K562 (cell line): ENCODE data around the gene DTNA. TPM values are rescaled to one million over a fixed set of nuclear protein-coding genes. Genes with fewer than 3 reads are reported as not detected.

Experiments used
- ATAC-seq: fragments of 200-7000 bp; cut with Tn5 transposase; 3 replicates; pipeline ENCODE4 v1.9.1; 2020; ENCODE audit warnings: moderate library complexity
- BruUV-seq: library from RNA; stranded (reverse); fragments of 400-500 nt; replicated peaks from 2 replicates; lab custom pipeline; 2021; lab: Mats Ljungman, UMichigan
- CTCF ChIA-PET: fragments of 300-600 bp; formaldehyde crosslinking; extraction: SDS; loops from one replicate; lab custom pipeline; 2021; ENCODE audit warnings: low intra/inter-chr PET ratio; lab: Yijun Ruan, JAX
- POLR2A ChIA-PET: fragments of 300-600, 350-650 bp; sonication (Branson Sonifier 250); formaldehyde crosslinking; extraction: SDS; loops from one replicate; lab custom pipeline; 2021; ENCODE audit warnings: antibody characterized with exemption, inconsistent platforms; lab: Yijun Ruan, JAX
- DNase-seq, 4 experiments: peaks; one replicate each; pipeline versions ENCODE4 v3.0.0 to v3.0.0-alpha.2; 2011 to 2018; ENCODE audit warnings: low spot score in 3 of 4, mixed read lengths in 3 of 4; ENCODE audit errors: extremely low read depth in 1 of 4
- FAIRE-seq: peaks from 2 replicates; lab custom pipeline; 2011; peaks lifted over from hg19 to GRCh38; lab: Jason Lieb, UNC
- H2AFZ ChIP-seq: 2 replicates; pipeline ENCODE4 v1.6.0; 2011; ENCODE audit warnings: low read depth, low read length, control low read depth, inconsistent platforms
- H3K27ac ChIP-seq: fragments of 200-600 bp; 3 replicates; pipeline ENCODE4 v1.8.0; 2011; ENCODE audit warnings: low read depth, mild to moderate bottlenecking, control low read depth, inconsistent platforms, low read length, moderate library complexity, mixed read lengths; ENCODE audit errors: extremely low read depth
- H3K27me3 ChIP-seq, 2 experiments: fragments of 300-600 bp in 1 of 2; 2 replicates in 1 of 2; 3 replicates in 1 of 2; pipeline versions ENCODE4 v1.6.0 to v1.8.0; 2011; ENCODE audit warnings: inconsistent platforms in 2 of 2, low read length in 2 of 2, mild to moderate bottlenecking in 1 of 2, mixed read lengths in 1 of 2, moderate library complexity in 1 of 2; ENCODE audit not compliant: control insufficient read depth in 2 of 2, insufficient read depth in 2 of 2
- H3K36me3 ChIP-seq: fragments of 300-600 bp; 3 replicates; pipeline ENCODE4 v1.8.0; 2011; ENCODE audit warnings: mild to moderate bottlenecking, low read length, inconsistent platforms; ENCODE audit not compliant: control insufficient read depth, insufficient read depth
- H3K4me1 ChIP-seq, 2 experiments: fragments of 200-600 bp in 1 of 2; replicated peaks in 1 of 2; 2 replicates in 1 of 2; 3 replicates in 1 of 2; pipeline versions ENCODE4 v1.5.1 to v1.8.0; 2011; ENCODE audit warnings: inconsistent platforms in 2 of 2, low read length in 2 of 2, mild to moderate bottlenecking in 1 of 2, mixed read lengths in 1 of 2, moderate library complexity in 1 of 2; ENCODE audit not compliant: control insufficient read depth in 2 of 2, insufficient read depth in 2 of 2
- H3K4me2 ChIP-seq: 2 replicates; pipeline ENCODE4 v1.6.1; 2011; ENCODE audit warnings: low read length, control low read depth, inconsistent platforms, mixed read lengths; ENCODE audit not compliant: insufficient read depth
- H3K4me3 ChIP-seq: fragments of 200-600 bp; sonication (generic), shearing (Covaris generic); 2 replicates; pipeline ENCODE4 v1.5.1; 2016; ENCODE audit warnings: control low read depth, inconsistent platforms
- H3K79me2 ChIP-seq: fragments of 200-600 bp; 3 replicates; pipeline ENCODE4 v1.8.0; 2011; ENCODE audit warnings: low read length, inconsistent platforms; ENCODE audit not compliant: control insufficient read depth, insufficient read depth
- H3K9ac ChIP-seq, 2 experiments: 2 replicates each; pipeline versions ENCODE4 v1.6.0 to v1.6.1; 2011; ENCODE audit warnings: low read depth in 2 of 2, low read length in 2 of 2, control low read depth in 1 of 2, inconsistent platforms in 1 of 2, mild to moderate bottlenecking in 1 of 2, mixed read lengths in 1 of 2; ENCODE audit not compliant: insufficient read depth in 1 of 2
- H3K9me1 ChIP-seq: one replicate; pipeline ENCODE4 v1.6.0; 2011; ENCODE audit warnings: inconsistent platforms, mild to moderate bottlenecking, low read length, moderate library complexity; ENCODE audit not compliant: control insufficient read depth, insufficient read depth
- H3K9me3 ChIP-seq: replicated peaks from 2 replicates; pipeline ENCODE4 v1.5.1; 2011; ENCODE audit warnings: low read depth, low read length, inconsistent platforms; ENCODE audit not compliant: control insufficient read depth, insufficient read depth
- H4K20me1 ChIP-seq: replicated peaks from 2 replicates; pipeline ENCODE4 v1.6.1; 2011; ENCODE audit warnings: low read length, inconsistent platforms, mixed read lengths; ENCODE audit not compliant: control insufficient read depth, insufficient read depth
- CBFB ChIP-seq: sonication (generic); formaldehyde crosslinking; IDR thresholded peaks from 2 replicates; pipeline ENCODE4 v1.4.0; 2020; ENCODE audit warnings: mild to moderate bottlenecking, missing genetic modification reagents
- CBX8 ChIP-seq: fragments of 200-600 bp; sonication (generic); IDR thresholded peaks from 2 replicates; pipeline ENCODE4 v1.6.1; 2012; ENCODE audit warnings: borderline replicate concordance, mixed run types, low read depth, mild to moderate bottlenecking, moderate library complexity, mixed read lengths, low read length, control low read depth, inconsistent platforms; ENCODE audit not compliant: poor library complexity, severe bottlenecking; ENCODE audit errors: extremely low read depth
- DACH1 ChIP-seq: fragments of 450-650 bp; IDR thresholded peaks from 2 replicates; pipeline ENCODE4 v1.6.1; 2018; ENCODE audit not compliant: partially characterized antibody
- E2F6 ChIP-seq, 2 experiments: IDR thresholded peaks; 2 replicates each; pipeline ENCODE4 v1.6.1; 2011; ENCODE audit warnings: borderline replicate concordance in 1 of 2, control low read depth in 1 of 2, low read depth in 1 of 2, low read length in 1 of 2, mild to moderate bottlenecking in 1 of 2, mixed read lengths in 1 of 2, moderate library complexity in 1 of 2; ENCODE audit not compliant: insufficient read depth in 1 of 2, insufficient read length in 1 of 2, poor library complexity in 1 of 2, severe bottlenecking in 1 of 2; ENCODE audit errors: extremely low read depth in 1 of 2
- EZH2 ChIP-seq: IDR thresholded peaks from 2 replicates; pipeline ENCODE4 v1.6.1; 2012; ENCODE audit warnings: low read depth, mild to moderate bottlenecking, inconsistent platforms, low read length, borderline replicate concordance
- LCOR ChIP-seq: sonication (generic); formaldehyde crosslinking; IDR thresholded peaks from 2 replicates; pipeline ENCODE4 v1.8.0; 2022; ENCODE audit warnings: mild to moderate bottlenecking, missing genetic modification reagents
- POLR3G ChIP-seq: IDR thresholded peaks from 2 replicates; pipeline ENCODE4 v1.6.1; 2011; ENCODE audit not compliant: insufficient read length, insufficient replicate concordance; ENCODE audit errors: extremely low read depth
- PREB ChIP-seq: sonication (generic); formaldehyde crosslinking; IDR thresholded peaks from 2 replicates; pipeline ENCODE4 v1.8.1; 2023; ENCODE audit warnings: mild to moderate bottlenecking, missing genetic modification reagents
- STAT5B ChIP-seq: fragments of 250-450 bp; sonication (Bioruptor Pico); IDR thresholded peaks from 2 replicates; pipeline ENCODE4 v1.8.0; 2021; ENCODE audit warnings: mild to moderate bottlenecking, inconsistent platforms
- STAT6 ChIP-seq: sonication (generic); formaldehyde crosslinking; IDR thresholded peaks from 2 replicates; pipeline ENCODE4 v1.8.1; 2023; ENCODE audit warnings: mild to moderate bottlenecking, missing genetic modification reagents
- TCF7L2 ChIP-seq: fragments of 150-350 bp; IDR thresholded peaks from 2 replicates; pipeline ENCODE4 v1.6.1; 2016; ENCODE audit warnings: low read depth, mild to moderate bottlenecking, low read length, moderate library complexity
- THRAP3 ChIP-seq: fragments of 450-650 bp; IDR thresholded peaks from 2 replicates; pipeline ENCODE4 v1.6.1; 2016; ENCODE audit warnings: mild to moderate bottlenecking, inconsistent platforms, borderline replicate concordance
- XRCC3 ChIP-seq: fragments of 450-650 bp; IDR thresholded peaks from 2 replicates; pipeline ENCODE4 v1.6.1; 2017; ENCODE audit warnings: mild to moderate bottlenecking, moderate library complexity
- ZBTB12 ChIP-seq: fragments of 250-450 bp; sonication (Bioruptor Pico); IDR thresholded peaks from 2 replicates; pipeline ENCODE4 v1.4.0; 2020
- ZNF143 ChIP-seq: sonication (generic); formaldehyde crosslinking; IDR thresholded peaks from 2 replicates; pipeline ENCODE4 v1.9.0; 2022; ENCODE audit warnings: mild to moderate bottlenecking, missing genetic modification reagents
- ZNF77 ChIP-seq: fragments of 250-450 bp; sonication (Bioruptor Pico); IDR thresholded peaks from 2 replicates; pipeline ENCODE4 v1.5.0; 2020
- WGBS: fragments of 100-300 bp; shearing (Covaris generic); methylation state at CpG from one replicate; pipeline ENCODE4 v1.1.6; 2016; ENCODE audit warnings: low coverage, mixed read lengths; ENCODE audit not compliant: insufficient coverage; ENCODE audit errors: missing lambda C conversion rate; 5-methylcytosine and 5-hydroxymethylcytosine counted together
- in situ Hi-C: fragments of 300-500 bp; cut with MboI; formaldehyde crosslinking; loops from 4 replicates; pipeline ENCODE4 v1.15.0; 2018; ENCODE audit warnings: inconsistent platforms, mixed read lengths
- intact Hi-C: fragments of 100-400 bp; cut with micrococcal nuclease; formaldehyde crosslinking; loops from 2 replicates; pipeline ENCODE4 v1.14.2; 2022
- polyA plus RNA-seq, 8 experiments: library from polyadenylated mRNA; depleted of rRNA in 4 of 8; stranded (reverse) in 5 of 8; unstranded in 3 of 8; fragments of >200 nt; fragmentation: Nextera tagmentation in 2 of 8; fragmentation: Illumina TruSeq in 1 of 8; extraction: Ambion mirVana in 2 of 8; extraction: Trizol in 1 of 8; gene quantifications; 2 replicates each; pipeline versions ENCODE4 v1.2.1 to v1.2.3, GENCODE V29; 2011 to 2014; ENCODE audit warnings: inconsistent platforms in 1 of 8, missing spikeins in 1 of 8
- total RNA-seq, 7 experiments: library from RNA; depleted of rRNA in 6 of 7; stranded (reverse); fragments of >200 nt in 6 of 7; fragmentation: Illumina TruSeq in 2 of 7; extraction: Trizol in 2 of 7; gene quantifications; 2 replicates each; pipeline versions ENCODE4 v1.2.1 to v1.2.3, GENCODE V29; 2011 to 2021; ENCODE audit warnings: low replicate concordance in 1 of 7

The DTNA gene
- total and polyA plus RNA-seq, 9 of the 15 experiments (the other 6 are each of a cell fraction or from before 2014, with no cell fraction given): 0.07 to 2.4 (median 0.22) TPM; not detected in 2

DNA sequence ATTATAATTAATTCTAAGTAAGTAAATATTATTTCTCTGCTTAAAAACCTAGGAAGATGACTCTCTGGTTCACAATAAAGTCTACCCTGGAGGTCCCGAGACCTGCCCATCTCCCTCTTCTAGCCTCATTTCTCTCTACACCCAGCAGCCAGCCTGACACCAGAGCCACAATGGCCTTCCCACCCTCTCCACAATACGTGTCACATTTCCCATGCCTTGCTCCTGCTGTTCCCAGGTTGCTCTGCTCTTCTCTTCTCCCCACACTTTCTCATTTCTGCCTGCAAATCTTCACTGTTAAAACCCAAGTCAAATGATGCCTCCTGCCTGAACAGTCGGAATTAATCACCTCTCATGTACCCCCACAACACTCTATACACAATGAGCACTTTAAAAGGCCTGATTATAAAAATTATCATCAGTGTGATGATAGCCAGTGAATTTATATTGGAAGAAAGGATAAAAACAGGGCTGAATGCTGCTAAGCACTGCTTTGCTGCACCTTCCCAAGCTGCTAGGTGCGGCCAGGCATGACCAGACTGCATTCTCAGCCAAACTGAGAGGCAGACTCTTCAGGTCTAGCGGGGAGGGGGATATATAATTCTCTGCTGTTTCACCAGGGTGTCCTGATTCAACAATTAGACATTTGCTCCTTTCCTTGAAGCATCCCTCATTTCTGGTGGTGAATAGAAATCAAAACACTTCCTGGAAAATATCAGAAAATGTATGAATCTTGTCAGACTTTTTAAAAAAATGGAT is 160.6 kb downstream of the DTNA start:
- 3% methylated on average over 5 of the region's 5 CpGs for WGBS
- Histone ChIP-seq H4K20me1 (no peaks in the 10 kb centered on the region), H3K9ac (no peak overlapping the region), H3K27ac (no peak overlapping the region), H3K4me3 (no peak overlapping the region), H3K4me2 (no peak overlapping the region), H2AFZ (no peak overlapping the region), H3K36me3 (no peaks in the 10 kb centered on the region), H3K9me1 (no peaks in the 10 kb centered on the region), H3K4me1 (no peaks in the 10 kb centered on the region), H3K27me3 (no peaks in the 10 kb centered on the region), H3K9me3 (no peaks in the 10 kb centered on the region), H3K79me2 (no peaks in the 10 kb centered on the region)
- ChIA-PET POLR2A (no interaction called here), CTCF (no interaction called here)
- no peak for ATAC-seq
- no peak for FAIRE-seq
- intact Hi-C loops: no loop called here
- in situ Hi-C loops: no loop called here
- no peak for DNase-seq
- BruUV-seq: no TSS peak
- no peak for TF ChIP-seq CBX8
- TF ChIP-seq E2F6 (IDR thresholded peaks at IDR 0.05; ENCODE audit: borderline replicate concordance in 1 of 2, extremely low read depth in 1 of 2, insufficient read depth in 1 of 2, insufficient read length in 1 of 2, low read depth in 1 of 2, low read length in 1 of 2, poor library complexity in 1 of 2, severe bottlenecking in 1 of 2): no peak
- no peak for TF ChIP-seq POLR3G
- no peak for TF ChIP-seq THRAP3
- no peak for TF ChIP-seq ZNF77
- TF ChIP-seq DACH1: no peak
- no peak for TF ChIP-seq STAT6 (CRISPR knock-in tag)
- no peak for TF ChIP-seq LCOR (CRISPR knock-in tag)
- no peak for TF ChIP-seq EZH2
- TF ChIP-seq XRCC3: no peak
- no peak for TF ChIP-seq STAT5B (CRISPR knock-in tag)
- TF ChIP-seq ZNF143 (CRISPR knock-in tag): no peak
- no peak for TF ChIP-seq ZBTB12 (CRISPR knock-in tag)
- TF ChIP-seq TCF7L2: no peak
- TF ChIP-seq PREB (CRISPR knock-in tag): no peak
- TF ChIP-seq CBFB (CRISPR knock-in tag): no peak
